Upper lobe of left lung (tissue), 4 donors: Measurements from ENCODE around the gene TRIM31.

ENCODE experiments used
- CTCF ChIP-seq, 6 experiments: fragments of 450-650 bp in 4 of 6; fragments of 200-600 bp in 2 of 6; sonication (generic) in 2 of 6; IDR thresholded peaks; one replicate each; pipeline ENCODE4 v1.5.1; 2016 to 2019; ENCODE audit warnings: antibody characterized with exemption in 6 of 6
- EP300 ChIP-seq, 4 donors: sonication (generic); formaldehyde crosslinking; IDR thresholded peaks; one replicate each; pipeline ENCODE4 v1.5.1; 2017; ENCODE audit warnings: antibody characterized with exemption in 4 of 4, control low read depth in 2 of 4
- POLR2A ChIP-seq, 4 donors: fragments of 450-650 bp; IDR thresholded peaks; one replicate each; pipeline ENCODE4 v1.5.1; 2016 to 2017; ENCODE audit warnings: antibody characterized with exemption in 4 of 4, mild to moderate bottlenecking in 2 of 4
- POLR2AphosphoS5 ChIP-seq, 2 donors: sonication (generic); formaldehyde crosslinking; IDR thresholded peaks; one replicate each; pipeline ENCODE4 v1.5.1; 2017; ENCODE audit warnings: antibody characterized with exemption in 2 of 2

GRCh38 chr6:30151580-30151979 is 38.7 kb upstream of the TRIM31 start:
- no peak for TF ChIP-seq CTCF (IDR thresholded peaks at IDR 0.05)
- TF ChIP-seq POLR2A (IDR thresholded peaks at IDR 0.05), result no peak
- no peak for TF ChIP-seq EP300 (IDR thresholded peaks at IDR 0.05)
- no peak for TF ChIP-seq POLR2AphosphoS5 (IDR thresholded peaks at IDR 0.05)
